GM12878 (cell line): ENCODE results near the gene PRKAG3. TPM values are rescaled to one million over a fixed set of nuclear protein-coding genes. Genes with fewer than 3 reads are reported as not detected.

Source experiments
- ATAC-seq: fragments of 200-7000 bp; cut with Tn5 transposase; 3 replicates; pipeline ENCODE4 v1.9.1; 2020; ENCODE audit warnings: mild to moderate bottlenecking, moderate library complexity
- BruUV-seq: library from RNA; stranded (reverse); fragments of 400-500 nt; replicated peaks from 2 replicates; lab custom pipeline; 2021; lab: Mats Ljungman, UMichigan
- CTCF ChIA-PET: fragments of 300-600 bp; sonication (Branson Sonifier 250); formaldehyde crosslinking; extraction: SDS; loops from one replicate; lab custom pipeline; 2021; ENCODE audit warnings: inconsistent platforms; lab: Yijun Ruan, JAX
- POLR2A ChIA-PET: fragments of 350-600 bp; formaldehyde crosslinking; extraction: SDS; loops from one replicate; lab custom pipeline; 2021; ENCODE audit warnings: inconsistent platforms; lab: Charles Lee
- RAD21 ChIA-PET: fragments of 300-600 bp; sonication (Branson Sonifier 250); formaldehyde crosslinking; loops from one replicate; lab custom pipeline; 2023; ENCODE audit warnings: antibody characterized with exemption; ENCODE audit not compliant: unreplicated experiment; lab: Charles Lee
- SMC1A ChIA-PET: fragments of 300-600 bp; sonication (Branson Sonifier 250); formaldehyde crosslinking; loops from one replicate; lab custom pipeline; 2023; ENCODE audit not compliant: unreplicated experiment, uncharacterized antibody; lab: Charles Lee
- DNase-seq: peaks from one replicate; pipeline ENCODE4 v3.0.0-alpha.2; 2011; ENCODE audit warnings: low read depth, low spot score
- FAIRE-seq: peaks from 3 replicates; lab custom pipeline; 2011; peaks lifted over from hg19 to GRCh38; lab: Jason Lieb, UNC
- H2AFZ ChIP-seq: 2 replicates; pipeline ENCODE4 v1.6.0; 2011; ENCODE audit warnings: low read depth, low read length, control low read depth; ENCODE audit not compliant: control insufficient read depth
- H3K27ac ChIP-seq: 2 replicates; pipeline ENCODE4 v1.5.1; 2011; ENCODE audit warnings: control low read depth; ENCODE audit not compliant: control insufficient read depth, insufficient read depth
- H3K27me3 ChIP-seq, 2 experiments: replicated peaks in 1 of 2; 2 replicates each; pipeline versions ENCODE4 v1.6.0 to v1.6.1; 2011; ENCODE audit warnings: low read length in 1 of 2; ENCODE audit not compliant: control insufficient read depth in 2 of 2, insufficient read depth in 2 of 2
- H3K36me3 ChIP-seq, 2 experiments: 2 replicates each; pipeline ENCODE4 v1.5.1; 2011; ENCODE audit warnings: low read length in 1 of 2; ENCODE audit not compliant: control insufficient read depth in 2 of 2, insufficient read depth in 2 of 2
- H3K4me1 ChIP-seq: 2 replicates; pipeline ENCODE4 v1.6.1; 2011; ENCODE audit warnings: mild to moderate bottlenecking, low read length, moderate library complexity, mixed read lengths; ENCODE audit not compliant: control insufficient read depth, insufficient read depth
- H3K4me2 ChIP-seq: 2 replicates; pipeline ENCODE4 v1.6.0; 2011; ENCODE audit warnings: control low read depth; ENCODE audit not compliant: control insufficient read depth, insufficient read depth
- H3K4me3 ChIP-seq: fragments of 200-600 bp; sonication (generic); 2 replicates; pipeline ENCODE4 v1.5.1; 2016
- H3K79me2 ChIP-seq: 2 replicates; pipeline ENCODE4 v1.6.0; 2011; ENCODE audit warnings: low read length; ENCODE audit not compliant: control insufficient read depth, insufficient read depth
- H3K9ac ChIP-seq: 2 replicates; pipeline ENCODE4 v1.8.0; 2011; ENCODE audit warnings: low read length, control low read depth, mixed read lengths; ENCODE audit not compliant: control insufficient read depth, insufficient read depth
- H3K9me3 ChIP-seq: replicated peaks from 3 replicates; pipeline ENCODE4 v1.5.1; 2011; ENCODE audit warnings: mild to moderate bottlenecking, low read length; ENCODE audit not compliant: control insufficient read depth, insufficient read depth
- H4K20me1 ChIP-seq: 2 replicates; pipeline ENCODE4 v1.6.0; 2011; ENCODE audit not compliant: control insufficient read depth, insufficient read depth
- BHLHE40 ChIP-seq, 2 experiments: fragments of 450-650 bp in 1 of 2; IDR thresholded peaks; 2 replicates each; pipeline ENCODE4 v1.6.1; 2011 to 2017; ENCODE audit warnings: low read depth in 2 of 2, borderline replicate concordance in 1 of 2, improper control_type of control experiment in 1 of 2, low read length in 1 of 2, mild to moderate bottlenecking in 1 of 2
- BRCA1 ChIP-seq: IDR thresholded peaks from 2 replicates; pipeline ENCODE4 v1.6.1; 2011; ENCODE audit warnings: low read depth, low read length, improper control_type of control experiment
- EP300 ChIP-seq, 2 experiments: fragments of 150-350 bp in 1 of 2; IDR thresholded peaks; 2 replicates each; pipeline ENCODE4 v1.6.1; 2011 to 2012; ENCODE audit warnings: low read depth in 2 of 2, low read length in 2 of 2, borderline replicate concordance in 1 of 2, improper control_type of control experiment in 1 of 2, inconsistent platforms in 1 of 2; ENCODE audit not compliant: control insufficient read depth in 1 of 2
- GABPA ChIP-seq: IDR thresholded peaks from 2 replicates; pipeline ENCODE4 v1.6.1; 2014; ENCODE audit warnings: antibody characterized with exemption, low read depth, mild to moderate bottlenecking, inconsistent platforms
- KLF5 ChIP-seq: fragments of 450-650 bp; IDR thresholded peaks from 2 replicates; pipeline ENCODE4 v1.6.1; 2014; ENCODE audit warnings: mild to moderate bottlenecking; ENCODE audit not compliant: partially characterized antibody
- NFIC ChIP-seq: IDR thresholded peaks from 2 replicates; pipeline ENCODE4 v1.6.1; 2012; ENCODE audit warnings: low read depth, mild to moderate bottlenecking, inconsistent platforms, low read length, moderate library complexity
- NKRF ChIP-seq: fragments of 450-650 bp; conservative IDR thresholded peaks from 2 replicates; pipeline ENCODE4 v1.6.1; 2017; ENCODE audit warnings: mild to moderate bottlenecking, moderate library complexity
- POLR2A ChIP-seq: IDR thresholded peaks from 2 replicates; pipeline ENCODE4 v1.6.1; 2011; ENCODE audit warnings: low read depth, mild to moderate bottlenecking, low read length
- SREBF1 ChIP-seq: IDR thresholded peaks from 2 replicates; pipeline ENCODE4 v1.6.1; 2012; ENCODE audit warnings: mild to moderate bottlenecking, low read length
- WRNIP1 ChIP-seq: IDR thresholded peaks from 2 replicates; pipeline ENCODE4 v1.6.1; 2011; ENCODE audit warnings: low read depth, low read length, improper control_type of control experiment, borderline replicate concordance
- ZNF217 ChIP-seq: fragments of 450-650 bp; IDR thresholded peaks from 2 replicates; pipeline ENCODE4 v1.6.1; 2017; ENCODE audit warnings: antibody characterized with exemption, mild to moderate bottlenecking
- WGBS: methylation state at CpG from one replicate; pipeline ENCODE4 v1.1.6; 2016; ENCODE audit warnings: low lambda C conversion rate; ENCODE audit not compliant: insufficient replicate concordance, insufficient coverage; ENCODE audit errors: missing lambda C conversion rate; 5-methylcytosine and 5-hydroxymethylcytosine counted together
- in situ Hi-C: fragments of 300-500 bp; cut with MboI; formaldehyde crosslinking; loops from 9 replicates; pipeline ENCODE4 v1.14.3; 2018; ENCODE audit warnings: mixed read lengths
- intact Hi-C: fragments of 100-400 bp; cut with micrococcal nuclease; formaldehyde crosslinking; loops from one replicate; pipeline ENCODE4 v1.14.2; 2022; ENCODE audit not compliant: unreplicated experiment
- polyA plus RNA-seq, 11 experiments: library from polyadenylated mRNA; depleted of rRNA in 4 of 11; unstranded in 6 of 11; stranded (reverse) in 5 of 11; fragments of >200 nt; fragmentation: Nextera tagmentation in 4 of 11; fragmentation: Illumina TruSeq in 1 of 11; extraction: Ambion mirVana in 4 of 11; extraction: Trizol in 1 of 11; gene quantifications; 1 replicate in 1 of 11; 2 replicates in 10 of 11; pipeline versions ENCODE4 v1.2.1 to v1.2.3, GENCODE V29; 2011 to 2016; ENCODE audit warnings: inconsistent platforms in 2 of 11, missing spikeins in 2 of 11, low read depth in 1 of 11
- total RNA-seq, 4 experiments: library from RNA; depleted of rRNA in 3 of 4; stranded (reverse); fragments of >200 nt in 3 of 4; fragmentation: Illumina TruSeq in 1 of 4; extraction: Trizol in 1 of 4; gene quantifications; 2 replicates each; pipeline versions ENCODE4 v1.2.1 to v1.2.3, GENCODE V29; 2013 to 2021
- TF ChIP-seq, protein P1 (sequence below): fragments of 450-650 bp; IDR thresholded peaks from 2 replicates; pipeline ENCODE4 v1.6.1; 2016; ENCODE audit warnings: mild to moderate bottlenecking, moderate library complexity, borderline replicate concordance
- TF ChIP-seq, protein P2 (sequence below): fragments of 450-650 bp; IDR thresholded peaks from 2 replicates; pipeline ENCODE4 v1.6.1; 2018; ENCODE audit warnings: borderline replicate concordance, mild to moderate bottlenecking; ENCODE audit not compliant: partially characterized antibody
- TF ChIP-seq, protein P3 (sequence below): fragments of 150-350 bp; IDR thresholded peaks from 2 replicates; pipeline ENCODE4 v1.6.1; 2014; ENCODE audit warnings: mild to moderate bottlenecking, low read depth, low read length

The PRKAG3 gene
- total and polyA plus RNA-seq, 10 of the 15 experiments (the other 5 are each of a cell fraction or from before 2014, with no cell fraction given): 0.04 to 0.12 (median 0.06) TPM; not detected in 7

- intact Hi-C loops: no loop called here
- no peaks in the 10 kb centered on the region for H3K36me3 ChIP-seq
- H3K4me3 ChIP-seq: no peak overlapping the region
- FAIRE-seq: no peak
- no peaks in the 10 kb centered on the region for H3K4me1 ChIP-seq
- no peak overlapping the region for H2AFZ ChIP-seq
- peaks cover 0 to 9% of the 10 kb centered on the region in 2 experiments; a peak in 3 of 4 replicates for H3K27me3 ChIP-seq
- H3K9me3 ChIP-seq: no peaks in the 10 kb centered on the region; the same call in 2 of the 3 replicates
- ChIA-PET CTCF (interaction anchor here (0.7 to 2.7 kb wide), 2 partner anchors 10 to 42 kb away, joined by 3 to 8 read pairs; no protein-coding TSS in a partner anchor), RAD21 (no interaction called here), SMC1A (interaction anchor here (1.6 kb wide), 1 partner anchor 9 kb away, joined by 4 read pairs; no protein-coding TSS in a partner anchor), POLR2A (no interaction called here)
- WGBS: 92% methylated on average over 2 of the region's 2 CpGs
- no peak overlapping the region for H3K4me2 ChIP-seq
- no peaks in the 10 kb centered on the region for H4K20me1 ChIP-seq
- H3K27ac ChIP-seq: no peak overlapping the region
- no peaks in the 10 kb centered on the region for H3K79me2 ChIP-seq
- BruUV-seq: no TSS peak
- DNase-seq: no peak
- no peak overlapping the region for H3K9ac ChIP-seq
- no peak for ATAC-seq
- in situ Hi-C loops: no loop called here
- no peak for TF ChIP-seq EP300 (IDR thresholded peaks at IDR 0.05; ENCODE audit: borderline replicate concordance in 1 of 2, control insufficient read depth in 1 of 2, low read depth in 2 of 2, low read length in 2 of 2)
- TF ChIP-seq, protein P1, sequence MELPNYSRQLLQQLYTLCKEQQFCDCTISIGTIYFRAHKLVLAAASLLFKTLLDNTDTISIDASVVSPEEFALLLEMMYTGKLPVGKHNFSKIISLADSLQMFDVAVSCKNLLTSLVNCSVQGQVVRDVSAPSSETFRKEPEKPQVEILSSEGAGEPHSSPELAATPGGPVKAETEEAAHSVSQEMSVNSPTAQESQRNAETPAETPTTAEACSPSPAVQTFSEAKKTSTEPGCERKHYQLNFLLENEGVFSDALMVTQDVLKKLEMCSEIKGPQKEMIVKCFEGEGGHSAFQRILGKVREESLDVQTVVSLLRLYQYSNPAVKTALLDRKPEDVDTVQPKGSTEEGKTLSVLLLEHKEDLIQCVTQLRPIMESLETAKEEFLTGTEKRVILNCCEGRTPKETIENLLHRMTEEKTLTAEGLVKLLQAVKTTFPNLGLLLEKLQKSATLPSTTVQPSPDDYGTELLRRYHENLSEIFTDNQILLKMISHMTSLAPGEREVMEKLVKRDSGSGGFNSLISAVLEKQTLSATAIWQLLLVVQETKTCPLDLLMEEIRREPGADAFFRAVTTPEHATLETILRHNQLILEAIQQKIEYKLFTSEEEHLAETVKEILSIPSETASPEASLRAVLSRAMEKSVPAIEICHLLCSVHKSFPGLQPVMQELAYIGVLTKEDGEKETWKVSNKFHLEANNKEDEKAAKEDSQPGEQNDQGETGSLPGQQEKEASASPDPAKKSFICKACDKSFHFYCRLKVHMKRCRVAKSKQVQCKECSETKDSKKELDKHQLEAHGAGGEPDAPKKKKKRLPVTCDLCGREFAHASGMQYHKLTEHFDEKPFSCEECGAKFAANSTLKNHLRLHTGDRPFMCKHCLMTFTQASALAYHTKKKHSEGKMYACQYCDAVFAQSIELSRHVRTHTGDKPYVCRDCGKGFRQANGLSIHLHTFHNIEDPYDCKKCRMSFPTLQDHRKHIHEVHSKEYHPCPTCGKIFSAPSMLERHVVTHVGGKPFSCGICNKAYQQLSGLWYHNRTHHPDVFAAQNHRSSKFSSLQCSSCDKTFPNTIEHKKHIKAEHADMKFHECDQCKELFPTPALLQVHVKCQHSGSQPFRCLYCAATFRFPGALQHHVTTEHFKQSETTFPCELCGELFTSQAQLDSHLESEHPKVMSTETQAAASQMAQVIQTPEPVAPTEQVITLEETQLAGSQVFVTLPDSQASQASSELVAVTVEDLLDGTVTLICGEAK: no peak
- TF ChIP-seq, protein P2, sequence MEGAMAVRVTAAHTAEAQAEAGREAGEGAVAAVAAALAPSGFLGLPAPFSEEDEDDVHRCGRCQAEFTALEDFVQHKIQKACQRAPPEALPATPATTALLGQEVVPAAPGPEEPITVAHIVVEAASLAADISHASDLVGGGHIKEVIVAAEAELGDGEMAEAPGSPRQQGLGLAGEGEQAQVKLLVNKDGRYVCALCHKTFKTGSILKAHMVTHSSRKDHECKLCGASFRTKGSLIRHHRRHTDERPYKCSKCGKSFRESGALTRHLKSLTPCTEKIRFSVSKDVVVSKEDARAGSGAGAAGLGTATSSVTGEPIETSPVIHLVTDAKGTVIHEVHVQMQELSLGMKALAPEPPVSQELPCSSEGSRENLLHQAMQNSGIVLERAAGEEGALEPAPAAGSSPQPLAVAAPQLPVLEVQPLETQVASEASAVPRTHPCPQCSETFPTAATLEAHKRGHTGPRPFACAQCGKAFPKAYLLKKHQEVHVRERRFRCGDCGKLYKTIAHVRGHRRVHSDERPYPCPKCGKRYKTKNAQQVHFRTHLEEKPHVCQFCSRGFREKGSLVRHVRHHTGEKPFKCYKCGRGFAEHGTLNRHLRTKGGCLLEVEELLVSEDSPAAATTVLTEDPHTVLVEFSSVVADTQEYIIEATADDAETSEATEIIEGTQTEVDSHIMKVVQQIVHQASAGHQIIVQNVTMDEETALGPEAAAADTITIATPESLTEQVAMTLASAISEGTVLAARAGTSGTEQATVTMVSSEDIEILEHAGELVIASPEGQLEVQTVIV: no peak
- no peak for TF ChIP-seq WRNIP1
- no peak for TF ChIP-seq SREBF1
- TF ChIP-seq, protein P3, sequence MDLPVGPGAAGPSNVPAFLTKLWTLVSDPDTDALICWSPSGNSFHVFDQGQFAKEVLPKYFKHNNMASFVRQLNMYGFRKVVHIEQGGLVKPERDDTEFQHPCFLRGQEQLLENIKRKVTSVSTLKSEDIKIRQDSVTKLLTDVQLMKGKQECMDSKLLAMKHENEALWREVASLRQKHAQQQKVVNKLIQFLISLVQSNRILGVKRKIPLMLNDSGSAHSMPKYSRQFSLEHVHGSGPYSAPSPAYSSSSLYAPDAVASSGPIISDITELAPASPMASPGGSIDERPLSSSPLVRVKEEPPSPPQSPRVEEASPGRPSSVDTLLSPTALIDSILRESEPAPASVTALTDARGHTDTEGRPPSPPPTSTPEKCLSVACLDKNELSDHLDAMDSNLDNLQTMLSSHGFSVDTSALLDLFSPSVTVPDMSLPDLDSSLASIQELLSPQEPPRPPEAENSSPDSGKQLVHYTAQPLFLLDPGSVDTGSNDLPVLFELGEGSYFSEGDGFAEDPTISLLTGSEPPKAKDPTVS: no peak
- no peak for TF ChIP-seq POLR2A
- TF ChIP-seq NKRF: no peak
- TF ChIP-seq BRCA1: no peak
- TF ChIP-seq ZNF217: no peak
- TF ChIP-seq KLF5: no peak
- TF ChIP-seq NFIC: no peak
- no peak for TF ChIP-seq BHLHE40 (IDR thresholded peaks at IDR 0.05; ENCODE audit: borderline replicate concordance in 1 of 2, low read depth in 2 of 2, low read length in 1 of 2)
- TF ChIP-seq GABPA: no peak
Measured at GRCh38 chr2:218837495-218837894, 5.9 kb upstream of the PRKAG3 start.
